ENCODE data around the gene EPHA7. TPM values are rescaled to one million over a fixed set of nuclear protein-coding genes. Genes with fewer than 3 reads are reported as not detected.

EPHA7 gene
- total RNA-seq, 5 donors from 2014 or later (not counting 1 experiment from before 2014, with no cell fraction given), result 0.06 TPM; not detected in 4

- Mint-ChIP-seq H3K4me3 (no peak overlapping the region), H3K27ac (no peak overlapping the region), H3K9me3 (peaks cover 5 to 24% (median 6%) of the 10 kb centered on the region in 3 donors), H3K4me1 (no peaks in the 10 kb centered on the region), H3K36me3 (no peaks in the 10 kb centered on the region), H3K27me3 (no peaks in the 10 kb centered on the region)
- H3K36me3 ChIP-seq (ENCODE audit: control insufficient read depth in 2 of 2, extremely low read depth in 1 of 2, insufficient read depth in 1 of 2, low read length in 1 of 2), result no peaks in the 10 kb centered on the region
- ATAC-seq (replicated peaks in 1 of 4), result no peak
- no peaks in the 10 kb centered on the region for H3K4me1 ChIP-seq (ENCODE audit: control insufficient read depth in 1 of 2, extremely low read depth in 1 of 2, insufficient read depth in 2 of 2, low read length in 2 of 2)
- whole genome bisulfite sequencing (ENCODE audit: insufficient coverage), result 64% methylated on average over 4 of the region's 4 CpGs
- ChIA-PET CTCF (no interaction called here), POLR2A (no interaction called here)
- H3K27ac ChIP-seq (ENCODE audit: low read length), result no peak overlapping the region
- no peaks in the 10 kb centered on the region for H3K27me3 ChIP-seq (replicated peaks in 1 of 2; ENCODE audit: control insufficient read depth in 2 of 2, extremely low read depth in 1 of 2, insufficient read depth in 2 of 2, low read length in 1 of 2)
- H3K4me3 ChIP-seq (ENCODE audit: control insufficient read depth in 1 of 2, extremely low read depth in 1 of 2, low read length in 1 of 2), result no peak overlapping the region
- DNase-seq, result no peak
- H3K9me3 ChIP-seq, result no peaks in the 10 kb centered on the region
Measured at GRCh38 chr6:93209358-93209757, 210.0 kb downstream of the EPHA7 start.

GRCh38 chr6:93196406-93196970 is 222.9 kb downstream of the EPHA7 start:
- no peaks in the 10 kb centered on the region for H3K4me1 Mint-ChIP-seq
- POLR2A ChIA-PET, result interaction anchor here in 1 of 2 donors (0.6 kb wide), 1 partner anchor 19 kb away, joined by 4 read pairs; no protein-coding TSS in a partner anchor
- no CpG with 5 or more reads among the region's 1 CpG for WGBS (ENCODE audit: insufficient coverage)
- no peaks in the 10 kb centered on the region for H3K4me1 ChIP-seq (ENCODE audit: control insufficient read depth in 1 of 2, extremely low read depth in 1 of 2, insufficient read depth in 2 of 2, low read length in 2 of 2)
- H3K36me3 ChIP-seq (ENCODE audit: control insufficient read depth in 2 of 2, extremely low read depth in 1 of 2, insufficient read depth in 1 of 2, low read length in 1 of 2), result no peaks in the 10 kb centered on the region
- no peaks in the 10 kb centered on the region for H3K9me3 ChIP-seq
- H3K27me3 Mint-ChIP-seq, result no peaks in the 10 kb centered on the region
- ATAC-seq (replicated peaks in 1 of 4), result no peak
- CTCF ChIA-PET, result no interaction called here
- no peak for DNase-seq
- no peaks in the 10 kb centered on the region for H3K36me3 Mint-ChIP-seq
- H3K9me3 Mint-ChIP-seq, result peaks cover 7 to 23% (median 13%) of the 10 kb centered on the region in 3 donors
- H3K4me3 ChIP-seq (ENCODE audit: control insufficient read depth in 1 of 2, extremely low read depth in 1 of 2, low read length in 1 of 2), result no peak overlapping the region
- H3K4me3 Mint-ChIP-seq, result no peak overlapping the region
- H3K27ac Mint-ChIP-seq, result no peak overlapping the region
- no peaks in the 10 kb centered on the region for H3K27me3 ChIP-seq (replicated peaks in 1 of 2; ENCODE audit: control insufficient read depth in 2 of 2, extremely low read depth in 1 of 2, insufficient read depth in 2 of 2, low read length in 1 of 2)
- H3K27ac ChIP-seq (ENCODE audit: low read length), result no peak overlapping the region

GRCh38 chr6:93194480-93194879 is 224.9 kb downstream of the EPHA7 start:
- H3K4me1 Mint-ChIP-seq, result no peaks in the 10 kb centered on the region
- H3K36me3 Mint-ChIP-seq, result no peaks in the 10 kb centered on the region
- no peaks in the 10 kb centered on the region for H3K27me3 ChIP-seq (replicated peaks in 1 of 2; ENCODE audit: control insufficient read depth in 2 of 2, extremely low read depth in 1 of 2, insufficient read depth in 2 of 2, low read length in 1 of 2)
- no peaks in the 10 kb centered on the region for H3K4me1 ChIP-seq (ENCODE audit: control insufficient read depth in 1 of 2, extremely low read depth in 1 of 2, insufficient read depth in 2 of 2, low read length in 2 of 2)
- no peak overlapping the region for H3K27ac ChIP-seq (ENCODE audit: low read length)
- H3K27ac Mint-ChIP-seq, result no peak overlapping the region
- ATAC-seq (replicated peaks in 1 of 4) (no peak), DNase-seq (no peak)
- POLR2A ChIA-PET, result no interaction called here
- H3K4me3 ChIP-seq (ENCODE audit: control insufficient read depth in 1 of 2, extremely low read depth in 1 of 2, low read length in 1 of 2), result no peak overlapping the region
- no peaks in the 10 kb centered on the region for H3K36me3 ChIP-seq (ENCODE audit: control insufficient read depth in 2 of 2, extremely low read depth in 1 of 2, insufficient read depth in 1 of 2, low read length in 1 of 2)
- no peak overlapping the region for H3K4me3 Mint-ChIP-seq
- peaks cover 12 to 23% (median 15%) of the 10 kb centered on the region in 3 donors for H3K9me3 Mint-ChIP-seq
- H3K9me3 ChIP-seq, result no peaks in the 10 kb centered on the region
- no peaks in the 10 kb centered on the region for H3K27me3 Mint-ChIP-seq
- CTCF ChIA-PET, result no interaction called here

- H3K27ac ChIP-seq (ENCODE audit: low read length), result no peak overlapping the region
- Mint-ChIP-seq H3K4me3 (no peak overlapping the region), H3K27ac (no peak overlapping the region), H3K27me3 (no peaks in the 10 kb centered on the region), H3K9me3 (peaks cover 12 to 18% (median 12%) of the 10 kb centered on the region in 3 donors), H3K4me1 (no peaks in the 10 kb centered on the region), H3K36me3 (no peaks in the 10 kb centered on the region)
- no peak for DNase-seq
- no peaks in the 10 kb centered on the region for H3K36me3 ChIP-seq (ENCODE audit: control insufficient read depth in 2 of 2, extremely low read depth in 1 of 2, insufficient read depth in 1 of 2, low read length in 1 of 2)
- POLR2A ChIA-PET, result no interaction called here
- WGBS (ENCODE audit: insufficient coverage), result no CpG with 5 or more reads among the region's 2 CpGs
- H3K4me3 ChIP-seq (ENCODE audit: control insufficient read depth in 1 of 2, extremely low read depth in 1 of 2, low read length in 1 of 2), result no peak overlapping the region
- no peaks in the 10 kb centered on the region for H3K4me1 ChIP-seq (ENCODE audit: control insufficient read depth in 1 of 2, extremely low read depth in 1 of 2, insufficient read depth in 2 of 2, low read length in 2 of 2)
- ATAC-seq (replicated peaks in 1 of 4), result no peak
- CTCF ChIA-PET, result no interaction called here
- no peaks in the 10 kb centered on the region for H3K9me3 ChIP-seq
- no peaks in the 10 kb centered on the region for H3K27me3 ChIP-seq (replicated peaks in 1 of 2; ENCODE audit: control insufficient read depth in 2 of 2, extremely low read depth in 1 of 2, insufficient read depth in 2 of 2, low read length in 1 of 2)
Measured at GRCh38 chr6:93193868-93194267, 225.5 kb downstream of the EPHA7 start.
